HCT116 (cell line): ENCODE data around the gene C12orf75.

Source experiments
- CTCF ChIP-seq, 3 experiments: fragments of 200-600 bp in 1 of 3; sonication (generic) in 1 of 3; IDR thresholded peaks in 2 of 3; conservative IDR thresholded peaks in 1 of 3; 2 replicates each; pipeline ENCODE4 v1.5.1; 2012 to 2017; ENCODE audit warnings: low read depth in 2 of 3, low read length in 2 of 3, antibody characterized with exemption in 1 of 3, borderline replicate concordance in 1 of 3, control low read depth in 1 of 3, mild to moderate bottlenecking in 1 of 3, mixed read lengths in 1 of 3, mixed run types in 1 of 3, moderate library complexity in 1 of 3; ENCODE audit not compliant: insufficient read depth in 1 of 3
- EGR1 ChIP-seq: IDR thresholded peaks from 2 replicates; pipeline ENCODE4 v1.6.1; 2012; ENCODE audit warnings: low read depth
- EZH2 ChIP-seq: fragments of 200-600 bp; sonication (generic); IDR thresholded peaks from 2 replicates; pipeline ENCODE4 v1.6.1; 2017; ENCODE audit warnings: antibody characterized with exemption, mixed run types
- EZH2phosphoT487 ChIP-seq: fragments of 200-600 bp; IDR thresholded peaks from 2 replicates; pipeline ENCODE4 v1.6.1; 2018; ENCODE audit warnings: antibody characterized with exemption, borderline replicate concordance
- POLR2A ChIP-seq: IDR thresholded peaks from 2 replicates; pipeline ENCODE4 v1.7.0; 2011; ENCODE audit warnings: borderline replicate concordance; ENCODE audit not compliant: insufficient read depth, insufficient read length; ENCODE audit errors: extremely low read depth
- POLR2AphosphoS5 ChIP-seq: IDR thresholded peaks from 2 replicates; pipeline ENCODE4 v1.6.1; 2011; ENCODE audit warnings: mild to moderate bottlenecking, low read depth, low read length, moderate library complexity
- SP1 ChIP-seq: IDR thresholded peaks from 2 replicates; pipeline ENCODE4 v1.6.1; 2012; ENCODE audit warnings: low read depth
- ZFX ChIP-seq: fragments of 450-650 bp; IDR thresholded peaks from 2 replicates; pipeline ENCODE4 v1.6.1; 2017
- ZNF274 ChIP-seq: fragments of 200-500 bp; sonication (Bioruptor generic); IDR thresholded peaks from 2 replicates; pipeline ENCODE4 v1.6.1; 2014; ENCODE audit warnings: mild to moderate bottlenecking, low read depth, low read length, inconsistent platforms

GRCh38 chr12:105355752-105356151 is 25.3 kb downstream of the C12orf75 start:
- no peak for TF ChIP-seq ZFX
- no peak for TF ChIP-seq POLR2AphosphoS5
- TF ChIP-seq EZH2phosphoT487: no peak
- no peak for TF ChIP-seq CTCF (IDR thresholded peaks at IDR 0.05 in 2 of 3, conservative IDR thresholded peaks at IDR 0.05 in 1 of 3; ENCODE audit: borderline replicate concordance in 1 of 3, insufficient read depth in 1 of 3, low read depth in 2 of 3, low read length in 2 of 3)
- TF ChIP-seq EGR1: no peak
- no peak for TF ChIP-seq POLR2A
- TF ChIP-seq ZNF274: no peak
- TF ChIP-seq EZH2: no peak
- TF ChIP-seq SP1: no peak
